NCI-H2171 treated with DMSO at 0.1 percent for 48 hours (cell line): ENCODE measurements around the gene KSR1.

ENCODE experiments used
- DNase-seq: peaks from one replicate; lab custom pipeline; 2025; lab: John Stamatoyannopoulos, UW

Gene KSR1

DNA sequence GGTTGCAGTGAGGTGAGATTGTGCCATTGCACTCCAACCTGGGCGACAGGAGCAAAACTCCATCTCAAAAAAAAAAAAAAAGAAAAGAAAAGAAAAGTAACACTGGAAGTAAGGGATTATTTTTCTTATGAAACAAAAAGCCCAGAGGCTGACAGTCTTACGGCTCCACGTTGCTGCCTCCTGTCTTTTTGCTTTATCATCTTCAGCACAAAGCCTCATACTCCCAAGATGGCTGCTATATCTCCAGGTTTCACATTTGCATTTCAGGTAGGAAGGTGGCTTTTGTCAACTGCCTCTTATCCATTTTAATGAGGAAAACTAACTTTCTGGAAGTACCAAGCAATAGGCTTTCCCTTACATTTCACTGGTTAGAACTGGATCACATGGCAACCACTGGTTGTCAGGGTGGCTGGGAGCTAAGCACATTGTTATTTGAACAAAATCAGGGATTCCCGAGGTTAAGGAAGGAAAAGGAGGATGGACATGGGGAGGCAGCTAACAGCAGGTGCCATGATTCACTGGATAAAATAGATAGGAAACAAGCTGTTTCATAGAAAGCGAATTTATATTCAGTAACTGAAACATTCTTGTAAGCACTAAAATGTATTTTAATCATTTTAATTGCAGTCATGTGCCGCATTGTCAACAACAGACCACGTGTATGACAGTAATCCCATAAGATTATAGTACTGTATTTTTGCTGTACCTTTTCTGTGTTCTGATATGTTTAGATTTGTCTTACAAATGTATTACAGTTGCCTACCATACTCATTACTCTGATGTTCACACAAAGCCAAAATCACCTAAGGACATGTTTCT lies 58.6 kb downstream of the KSR1 start:
- DNase-seq: no peak

- peak; percentile 12 for DNase-seq
These were observed 61.8 kb downstream of the KSR1 start for GRCh38 chr17:27518048-27518447.

DNA sequence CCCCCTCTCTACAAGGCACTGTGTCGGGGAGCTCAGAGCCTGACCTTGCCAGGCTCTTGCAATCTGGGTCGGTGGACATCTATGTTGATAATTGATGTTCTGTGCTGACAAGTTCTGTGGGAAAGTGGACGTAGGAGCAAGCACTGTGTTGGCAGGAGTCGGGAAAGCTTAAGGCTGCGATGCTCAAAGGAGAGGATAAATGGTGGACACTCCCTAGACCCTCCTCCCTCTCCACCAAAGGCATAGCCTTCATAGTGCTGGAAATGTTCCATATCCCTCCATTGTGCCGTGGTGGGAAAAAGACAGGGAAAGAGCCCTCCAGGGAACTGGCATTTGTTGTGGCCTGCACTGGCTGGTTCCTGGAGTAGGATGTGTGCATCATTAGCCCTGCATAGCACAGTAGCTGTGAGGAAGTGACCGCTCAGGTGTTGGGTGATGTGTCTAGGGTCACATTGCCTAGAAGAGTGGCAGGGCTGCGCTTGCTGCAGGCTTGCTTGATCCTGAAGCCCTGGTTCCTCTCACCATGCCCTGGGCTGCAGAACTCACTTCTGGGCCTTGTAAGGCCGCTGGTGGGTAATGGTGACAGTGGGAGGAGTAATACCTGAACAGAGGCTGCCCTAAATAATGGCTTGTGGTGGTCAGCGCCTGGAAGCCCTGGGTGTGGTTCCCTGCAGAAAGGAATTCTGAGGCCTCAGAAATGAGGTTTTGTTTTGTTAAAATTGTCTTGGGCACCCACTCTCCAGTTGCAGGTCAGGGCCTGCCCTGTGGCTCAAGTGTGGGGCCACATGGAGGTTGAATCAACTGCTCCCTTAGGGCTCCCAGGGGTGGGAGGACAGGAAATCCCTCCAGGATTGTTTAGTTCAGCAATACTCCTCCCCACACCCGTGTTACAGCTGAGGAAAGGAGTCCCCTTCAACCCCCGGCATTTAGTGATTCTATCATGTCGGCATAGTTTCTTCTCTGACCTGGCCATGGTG lies 62.6 kb downstream of the KSR1 start:
- DNase-seq: no peak

DNA sequence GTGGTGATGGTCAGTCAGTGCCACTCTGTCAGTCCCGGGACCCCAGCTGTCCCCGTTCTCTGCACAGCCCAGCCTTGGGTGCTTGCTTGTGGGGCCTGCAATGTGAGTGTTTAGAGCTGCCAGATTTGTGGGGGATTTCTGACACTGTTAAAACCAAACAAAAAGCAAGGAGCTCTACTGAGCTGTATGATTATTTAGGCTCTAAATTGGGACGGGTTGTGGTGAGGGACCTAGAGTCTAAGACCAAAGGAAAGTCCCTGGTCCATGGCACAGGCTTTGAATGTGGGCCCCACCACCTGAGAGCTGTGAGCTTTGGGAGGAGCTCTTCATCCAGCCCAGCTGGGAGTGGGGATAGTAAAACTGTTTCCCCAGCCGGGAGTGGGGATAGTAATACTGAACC lies 63.3 kb downstream of the KSR1 start:
- DNase-seq: no peak

- no peak for DNase-seq
These were observed 64.4 kb downstream of the KSR1 start for GRCh38 chr17:27520491-27521185.

DNA sequence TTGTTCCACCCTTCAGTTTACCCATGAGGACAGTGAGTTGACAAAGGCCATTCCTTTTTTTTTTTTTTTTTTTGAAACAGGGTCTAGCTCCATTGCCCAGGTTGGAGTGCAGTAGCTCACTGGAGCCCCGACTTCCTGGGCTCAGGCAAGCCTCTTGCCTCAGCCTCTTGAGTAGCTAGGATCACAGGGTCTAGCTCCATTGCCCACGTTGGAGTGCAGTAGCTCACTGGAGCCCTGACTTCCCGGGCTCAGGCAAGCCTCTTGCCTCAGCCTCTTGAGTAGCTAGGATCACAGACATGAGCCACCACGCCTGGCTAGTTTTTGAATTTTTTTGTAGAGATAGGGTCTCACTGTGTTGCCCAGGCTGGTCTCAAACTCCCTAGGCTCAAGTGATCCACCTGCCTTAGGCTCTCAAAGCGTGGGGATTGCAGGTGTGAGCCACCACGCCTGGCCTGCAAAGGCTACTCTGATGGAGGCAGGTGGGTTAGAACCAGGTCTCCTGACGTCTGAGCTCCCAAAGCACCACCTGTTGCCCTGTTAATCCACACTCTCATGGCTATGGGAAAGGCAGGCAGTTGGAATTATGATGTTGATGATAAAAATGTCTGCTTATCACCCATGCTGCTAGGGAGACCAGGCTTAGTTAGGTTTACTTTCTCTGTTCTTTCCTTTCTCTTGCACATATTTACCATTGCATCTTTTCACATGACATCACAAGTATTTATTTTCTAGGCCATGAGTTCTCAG lies 65.2 kb downstream of the KSR1 start:
- no peak for DNase-seq

GRCh38 chr17:27522028-27522635 lies 65.9 kb downstream of the KSR1 start:
- DNase-seq: no peak

GRCh38 chr17:27523712-27524111 lies 67.5 kb downstream of the KSR1 start:
- DNase-seq: no peak

- DNase-seq: no peak
These were observed 68.3 kb downstream of the KSR1 start for GRCh38 chr17:27524594-27524993.

DNA sequence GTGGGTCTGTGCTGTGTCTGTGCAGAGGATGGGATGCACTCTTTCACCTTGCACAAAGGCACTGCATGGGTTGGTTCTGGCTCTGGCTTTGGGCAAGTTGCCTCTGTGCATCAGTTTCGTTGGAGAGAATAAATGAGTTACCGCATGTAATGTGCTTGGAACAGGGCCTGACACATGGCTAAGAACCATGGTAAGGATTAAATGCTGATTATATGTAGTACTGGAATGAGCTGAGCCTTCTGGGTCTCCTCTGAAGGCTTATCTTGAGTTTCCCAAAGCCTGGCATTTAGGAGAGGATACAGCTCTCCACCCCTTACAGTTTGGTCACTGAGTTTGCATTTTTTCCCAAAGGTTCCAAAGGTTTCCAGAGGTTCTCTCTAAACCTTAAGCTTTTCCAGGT lies 69.1 kb downstream of the KSR1 start:
- DNase-seq: no peak

- no peak for DNase-seq
These were observed 69.8 kb downstream of the KSR1 start for GRCh38 chr17:27525836-27526603.

GRCh38 chr17:27526604-27527002 lies 70.4 kb downstream of the KSR1 start:
- no peak for DNase-seq

DNA sequence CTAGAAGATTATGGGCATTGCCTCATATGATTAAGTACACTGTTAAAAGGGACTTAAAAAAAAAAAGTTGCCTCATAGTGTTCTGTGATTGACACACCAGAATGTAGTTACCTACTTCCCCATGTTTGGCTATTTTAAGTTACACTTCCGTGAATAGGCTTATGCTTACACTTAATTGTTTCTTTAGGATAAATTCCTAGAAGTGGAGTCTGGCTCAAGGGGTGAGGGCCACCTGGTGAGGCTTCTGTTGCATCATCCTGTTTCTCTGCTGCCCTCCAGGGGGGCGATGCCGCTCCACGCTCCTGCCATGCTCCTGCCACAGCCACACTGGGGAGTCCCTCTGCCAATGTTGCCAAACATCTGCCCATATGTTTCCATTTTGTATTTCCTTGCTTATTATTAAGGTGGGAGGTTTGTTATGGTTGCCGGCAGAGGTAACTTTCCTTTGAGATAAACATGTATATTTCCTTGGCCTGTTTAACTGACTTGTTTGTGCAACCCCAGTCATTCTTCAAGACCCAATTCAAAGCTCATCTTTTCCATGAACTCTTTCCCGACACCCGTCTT lies 73.1 kb downstream of the KSR1 start:
- peak; percentile 83 for DNase-seq

GRCh38 chr17:27530764-27531391 lies 74.6 kb downstream of the KSR1 start:
- DNase-seq: no peak

DNA sequence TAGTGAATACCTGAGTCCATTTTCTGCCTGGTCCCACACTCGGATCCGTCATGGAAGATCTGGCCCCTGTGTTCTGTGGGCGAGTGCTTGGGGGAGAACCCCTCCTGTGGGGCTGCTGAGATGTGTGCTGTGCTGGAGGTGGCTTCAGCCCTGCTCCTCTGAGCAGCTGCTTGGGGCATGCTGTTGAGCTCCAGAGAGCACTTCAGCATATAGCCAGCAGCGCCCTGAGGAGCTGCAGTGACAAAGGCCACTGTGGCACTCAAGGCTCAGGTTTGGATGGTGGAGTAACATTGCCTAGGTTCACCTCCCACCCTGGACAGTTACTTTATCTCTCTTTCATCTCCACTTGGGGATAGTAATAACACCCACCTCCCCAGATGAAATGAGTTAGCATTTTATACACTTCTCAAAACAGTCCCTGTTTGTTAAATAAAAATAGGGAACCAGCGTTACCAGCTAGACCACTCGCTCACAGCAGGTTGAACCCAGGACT lies 75.3 kb downstream of the KSR1 start:
- no peak for DNase-seq

DNA sequence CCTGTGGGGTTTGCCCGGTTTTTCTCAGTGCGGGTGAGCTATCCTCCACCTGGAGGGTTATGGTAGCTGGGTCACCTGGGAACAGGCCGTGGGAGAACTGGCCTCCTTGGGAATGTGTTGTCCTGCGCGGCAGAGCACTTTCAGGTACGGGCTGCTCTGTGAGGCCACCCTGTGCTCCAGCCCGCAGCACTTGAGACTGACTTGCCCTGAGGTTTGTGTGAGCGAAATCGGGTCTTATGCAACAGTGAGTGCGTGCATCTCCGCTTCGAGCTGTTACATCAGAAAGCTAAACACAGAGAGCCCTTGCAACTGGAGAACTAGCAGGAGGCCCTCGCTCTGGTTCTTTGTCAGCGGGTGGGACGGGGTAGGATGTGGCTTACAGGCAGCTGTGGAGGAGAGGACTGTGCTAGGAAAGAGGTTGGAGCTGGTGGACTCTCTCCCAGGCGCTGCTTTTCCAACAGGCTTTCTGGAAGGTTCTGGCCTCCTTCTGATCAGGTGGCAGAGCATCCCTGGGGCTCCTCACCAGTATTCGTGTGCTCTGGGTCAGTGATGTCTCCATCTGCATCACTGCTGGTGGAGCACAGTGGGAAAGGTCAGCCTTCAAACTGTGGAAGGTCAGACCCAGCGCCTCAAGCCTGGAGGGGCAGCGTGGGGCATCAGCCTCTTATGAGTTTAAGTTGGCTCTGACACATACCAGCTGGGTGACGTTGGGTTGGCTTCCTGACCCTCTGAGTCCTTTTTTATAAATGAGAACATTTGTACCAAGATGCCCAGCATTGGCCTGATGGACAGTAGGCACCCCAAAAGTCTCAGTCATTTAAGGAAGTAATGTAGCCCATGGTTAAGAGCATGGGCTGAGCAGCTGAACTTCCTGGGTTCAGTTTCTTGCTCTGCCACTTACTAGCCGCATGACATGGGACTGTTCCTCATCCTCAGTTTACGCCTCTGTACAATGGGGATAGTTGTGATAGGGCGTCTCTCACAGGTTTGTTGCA lies 76.3 kb downstream of the KSR1 start:
- DNase-seq: no peak

- DNase-seq: no peak
These were observed 77.9 kb downstream of the KSR1 start for GRCh38 chr17:27533874-27534815.
